ENCODE results near the gene PPP1R36.
"Not testable (repeated sequence)": the region's sequence is repeated elsewhere in the genome, so short reads cannot be mapped to it uniquely, and the experiment has no call there.

PPP1R36 gene

GRCh38 chr14:64569646-64570045, 19.9 kb downstream of the PPP1R36 start:
- DNase-seq, result not testable (repeated sequence)

- no peak for DNase-seq
These were observed 22.8 kb downstream of the PPP1R36 start for GRCh38 chr14:64572386-64573104.

- no peak for DNase-seq
These were observed 23.3 kb downstream of the PPP1R36 start for GRCh38 chr14:64573109-64573508.

- DNase-seq, result no peak
These were observed 24.8 kb downstream of the PPP1R36 start for GRCh38 chr14:64574371-64575107.

- no peak for DNase-seq
These were observed 27.4 kb downstream of the PPP1R36 start for GRCh38 chr14:64577211-64577610.

- DNase-seq, result no peak
These were observed 30.7 kb downstream of the PPP1R36 start for GRCh38 chr14:64580467-64580866.

- no peak for DNase-seq
These were observed 31.6 kb downstream of the PPP1R36 start for GRCh38 chr14:64581363-64581762.

GRCh38 chr14:64581817-64582216, 32.1 kb downstream of the PPP1R36 start:
- no peak for DNase-seq

GRCh38 chr14:64584190-64584589, 34.4 kb downstream of the PPP1R36 start:
- DNase-seq, result no peak

- no peak for DNase-seq
These were observed 42.0 kb downstream of the PPP1R36 start for GRCh38 chr14:64591809-64592208.

GRCh38 chr14:64594438-64594837, 44.7 kb downstream of the PPP1R36 start:
- DNase-seq, result no peak

- DNase-seq, result no peak
These were observed 48.6 kb downstream of the PPP1R36 start for GRCh38 chr14:64598404-64598803.

- DNase-seq, result no peak
These were observed 51.8 kb downstream of the PPP1R36 start for GRCh38 chr14:64601571-64601970.

GRCh38 chr14:64602826-64603225, 53.1 kb downstream of the PPP1R36 start:
- no peak for DNase-seq

- no peak for DNase-seq
These were observed 54.2 kb downstream of the PPP1R36 start for GRCh38 chr14:64604001-64604400.

GRCh38 chr14:64604881-64605280, 55.1 kb downstream of the PPP1R36 start:
- DNase-seq, result no peak

GRCh38 chr14:64605926-64606685, 56.3 kb downstream of the PPP1R36 start:
- no peak for DNase-seq

- no peak for DNase-seq
These were observed 60.4 kb downstream of the PPP1R36 start for GRCh38 chr14:64610049-64610746.

- no peak for DNase-seq
These were observed 61.7 kb downstream of the PPP1R36 start for GRCh38 chr14:64611358-64612020.

GRCh38 chr14:64612021-64612380, 62.2 kb downstream of the PPP1R36 start:
- DNase-seq, result no peak

GRCh38 chr14:64612971-64613666, 63.4 kb downstream of the PPP1R36 start:
- DNase-seq, result no peak

GRCh38 chr14:64614166-64614565, 64.4 kb downstream of the PPP1R36 start:
- DNase-seq, result no peak

Measured in bone marrow (tissue), 2 donors.